A549 (cell line): ENCODE measurements around the gene NLGN2. TPM values are rescaled to one million over a fixed set of nuclear protein-coding genes. Genes with fewer than 3 reads are reported as not detected.

Source experiments
- ATAC-seq, 2 experiments: fragments of 200-7000 bp in 1 of 2; fragments of >200 bp in 1 of 2; cut with Nextera tagmentation in 1 of 2; cut with Tn5 transposase in 1 of 2; 3 replicates each; pipeline versions ENCODE4 v1.8.0 to v1.9.1; 2018 to 2020; ENCODE audit warnings: mild to moderate bottlenecking in 1 of 2, moderate library complexity in 1 of 2
- CTCF ChIA-PET: fragments of 300-600 bp; sonication (Branson Sonifier 250); formaldehyde crosslinking; extraction: SDS; loops from one replicate; lab custom pipeline; 2021; ENCODE audit warnings: antibody characterized with exemption, inconsistent platforms; lab: Yijun Ruan, JAX
- POLR2A ChIA-PET: fragments of 350-600 bp; formaldehyde crosslinking; extraction: SDS; loops from one replicate; lab custom pipeline; 2021; ENCODE audit warnings: antibody characterized with exemption, inconsistent platforms; lab: Yijun Ruan, JAX
- DNase-seq, 2 experiments: peaks; one replicate each; pipeline versions ENCODE4 v3.0.0 to v3.0.0-alpha.2; 2011 to 2016; ENCODE audit warnings: low read depth in 1 of 2, low spot score in 1 of 2
- FAIRE-seq: peaks from 2 replicates; lab custom pipeline; 2011; peaks lifted over from hg19 to GRCh38; lab: Jason Lieb, UNC
- H3K27ac ChIP-seq, 2 experiments: fragments of >200 bp; sonication (Bioruptor Twin); formaldehyde crosslinking; 3 replicates each; pipeline ENCODE4 v1.5.1; 2016 to 2017
- H3K4me1 ChIP-seq: fragments of >200 bp; sonication (Bioruptor Twin); formaldehyde crosslinking; 3 replicates; pipeline ENCODE4 v1.6.1; 2016
- H3K4me2 ChIP-seq: fragments of >200 bp; sonication (Bioruptor Twin); formaldehyde crosslinking; 3 replicates; pipeline ENCODE4 v1.6.1; 2016
- H3K4me3 ChIP-seq: fragments of >200 bp; sonication (Bioruptor Twin); formaldehyde crosslinking; 3 replicates; pipeline ENCODE4 v1.5.1; 2016
- H3K9me3 ChIP-seq: fragments of >200 bp; sonication (Bioruptor Twin); formaldehyde crosslinking; 3 replicates; pipeline ENCODE4 v1.6.1; 2016
- BHLHE40 ChIP-seq: IDR thresholded peaks from 2 replicates; pipeline ENCODE4 v1.6.1; 2012; ENCODE audit warnings: low read depth, low read length, inconsistent platforms
- CBX8 ChIP-seq: fragments of 200-600 bp; sonication (generic); IDR thresholded peaks from 2 replicates; pipeline ENCODE4 v1.6.1; 2016
- CHD2 ChIP-seq: fragments of 150-350 bp; IDR thresholded peaks from 2 replicates; pipeline ENCODE4 v1.6.1; 2014; ENCODE audit warnings: low read length; ENCODE audit not compliant: partially characterized antibody
- CHD4 ChIP-seq: fragments of 200-600 bp; sonication (generic); IDR thresholded peaks from 2 replicates; pipeline ENCODE4 v1.6.1; 2016; ENCODE audit warnings: antibody characterized with exemption, mild to moderate bottlenecking, borderline replicate concordance
- FOSB ChIP-seq: fragments of 250-450 bp; sonication (Bioruptor Pico); IDR thresholded peaks from 2 replicates; pipeline ENCODE4 v1.5.0; 2020; ENCODE audit warnings: mild to moderate bottlenecking, moderate library complexity
- HDAC2 ChIP-seq: fragments of 200-600 bp; sonication (generic); IDR thresholded peaks from 2 replicates; pipeline ENCODE4 v1.6.1; 2016
- HOXA7 ChIP-seq: fragments of 250-450 bp; sonication (Bioruptor Pico); IDR thresholded peaks from 2 replicates; pipeline ENCODE4 v1.5.0; 2020; ENCODE audit warnings: mild to moderate bottlenecking, moderate library complexity
- KDM1A ChIP-seq: fragments of 200-600 bp; sonication (generic); IDR thresholded peaks from 2 replicates; pipeline ENCODE4 v1.6.1; 2016; ENCODE audit warnings: low read depth, mild to moderate bottlenecking
- NFE2L2 ChIP-seq: fragments of 150-350 bp; conservative IDR thresholded peaks from 2 replicates; pipeline ENCODE4 v1.6.1; 2014; ENCODE audit warnings: low read length
- RCOR1 ChIP-seq: fragments of 150-350 bp; IDR thresholded peaks from 2 replicates; pipeline ENCODE4 v1.6.1; 2014; ENCODE audit warnings: antibody characterized with exemption, low read length, low read depth
- SMC3 ChIP-seq: fragments of >200 bp; sonication (Bioruptor Twin); formaldehyde crosslinking; IDR thresholded peaks from 3 replicates; pipeline ENCODE4 v1.6.1; 2018; ENCODE audit warnings: inconsistent platforms
- TP53 ChIP-seq: fragments of 250-450 bp; sonication (Bioruptor Pico); IDR thresholded peaks from 2 replicates; pipeline ENCODE4 v1.5.0; 2021; ENCODE audit warnings: mild to moderate bottlenecking, moderate library complexity
- WGBS: methylation state at CpG from one replicate; pipeline ENCODE4 v1.1.6; 2017; ENCODE audit errors: missing lambda C conversion rate; 5-methylcytosine and 5-hydroxymethylcytosine counted together
- polyA plus RNA-seq, 4 experiments: library from polyadenylated mRNA; depleted of rRNA in 3 of 4; stranded (reverse); fragments of >200 nt; fragmentation: RNase III in 1 of 4; extraction: RNeasy Plus Mini Kit Qiagen cat#74134 plus additional on column Dnase treatment in 1 of 4; gene quantifications; 2 replicates in 3 of 4; 3 replicates in 1 of 4; pipeline ENCODE4 v1.2.3, GENCODE V29; 2011 to 2017
- TF ChIP-seq, protein P1 (sequence below): fragments of 250-450 bp; sonication (Bioruptor Pico); IDR thresholded peaks from 2 replicates; pipeline ENCODE4 v1.5.0; 2020; ENCODE audit warnings: low read depth, mild to moderate bottlenecking, moderate library complexity
- TF ChIP-seq, protein P2 (sequence below): fragments of 150-350 bp; IDR thresholded peaks from 2 replicates; pipeline ENCODE4 v1.6.1; 2014; ENCODE audit warnings: low read depth, mild to moderate bottlenecking, low read length
- TF ChIP-seq, protein P3 (sequence below): fragments of >200 bp; sonication (Bioruptor Twin); formaldehyde crosslinking; IDR thresholded peaks from 3 replicates; pipeline ENCODE4 v1.6.1; 2016
- TF ChIP-seq, protein P4 (sequence below): IDR thresholded peaks from 2 replicates; pipeline ENCODE4 v1.6.1; 2012; ENCODE audit warnings: low read depth, borderline replicate concordance

Gene NLGN2
- polyA plus RNA-seq, 2 of the 4 experiments (the other 2 are of a cell fraction): 4.1 to 27.5 TPM

DNA sequence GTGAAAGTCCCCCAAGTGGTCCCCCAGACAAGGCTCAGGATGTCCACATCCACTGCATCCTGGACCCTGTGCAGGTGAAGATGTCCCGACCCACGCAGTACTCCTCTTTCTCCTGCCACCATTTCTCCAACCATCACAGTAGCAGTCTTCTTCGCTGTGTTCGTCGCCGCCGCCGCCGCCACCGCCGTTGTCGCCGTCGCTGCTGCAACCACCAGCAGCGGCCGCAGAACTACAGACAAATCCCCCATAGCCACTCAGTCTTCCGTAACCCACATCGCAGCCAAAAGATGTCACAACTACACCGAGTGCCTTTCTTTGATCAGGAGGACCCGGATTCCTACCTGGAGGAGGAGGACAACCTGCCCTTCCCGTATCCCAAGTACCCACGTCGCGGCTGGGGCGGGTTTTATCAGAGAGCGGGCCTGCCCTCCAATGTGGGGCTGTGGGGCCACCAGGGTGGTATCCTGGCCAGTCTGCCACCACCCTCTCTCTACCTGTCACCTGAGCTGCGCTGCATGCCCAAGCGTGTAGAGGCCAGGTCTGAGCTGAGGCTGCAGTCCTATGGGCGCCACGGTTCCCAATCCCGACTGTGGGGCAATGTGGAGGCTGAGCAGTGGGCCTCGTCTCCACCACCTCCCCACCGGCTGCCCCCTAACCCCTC, 18.7 kb downstream of the NLGN2 start (continued):
- TF ChIP-seq, protein P1, sequence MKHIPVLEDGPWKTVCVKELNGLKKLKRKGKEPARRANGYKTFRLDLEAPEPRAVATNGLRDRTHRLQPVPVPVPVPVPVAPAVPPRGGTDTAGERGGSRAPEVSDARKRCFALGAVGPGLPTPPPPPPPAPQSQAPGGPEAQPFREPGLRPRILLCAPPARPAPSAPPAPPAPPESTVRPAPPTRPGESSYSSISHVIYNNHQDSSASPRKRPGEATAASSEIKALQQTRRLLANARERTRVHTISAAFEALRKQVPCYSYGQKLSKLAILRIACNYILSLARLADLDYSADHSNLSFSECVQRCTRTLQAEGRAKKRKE (CRISPR knock-in tag): no peak
- TF ChIP-seq SMC3 (no peak), BHLHE40 (no peak)

DNA sequence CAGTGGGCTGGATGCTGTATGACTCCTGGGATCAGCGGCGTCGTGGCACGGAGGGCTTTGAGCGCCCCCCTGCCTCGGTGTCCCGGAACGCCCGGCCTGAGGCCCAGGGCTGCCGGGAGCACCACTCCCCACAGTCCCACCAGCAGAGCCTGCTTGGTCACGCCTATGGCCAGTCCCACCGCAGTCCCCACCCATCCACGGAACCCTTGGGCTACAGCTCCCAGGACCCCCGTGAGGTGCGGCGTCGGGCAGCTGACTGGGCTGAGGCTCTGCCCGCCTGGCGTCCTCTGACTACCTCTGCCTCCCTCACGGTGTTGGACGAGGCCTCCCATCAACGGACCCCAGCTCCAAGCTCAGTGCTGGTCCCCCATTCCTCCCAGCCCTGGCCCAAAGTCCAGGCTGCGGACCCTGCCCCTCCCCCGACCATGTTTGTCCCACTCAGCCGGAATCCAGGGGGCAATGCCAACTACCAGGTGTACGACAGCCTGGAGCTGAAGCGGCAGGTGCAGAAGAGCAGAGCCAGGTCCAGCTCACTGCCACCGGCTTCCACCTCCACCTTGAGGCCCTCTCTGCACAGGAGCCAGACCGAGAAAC, 19.3 kb downstream of the NLGN2 start:
- ATAC-seq (peak in 1 of 2 experiments; percentile 7; a peak in 1 of 6 replicates), FAIRE-seq (no peak)
- TF ChIP-seq RCOR1 (no peak), NFE2L2 (no peak), HDAC2 (no peak), CHD2 (no peak)
- TF ChIP-seq, protein P2, sequence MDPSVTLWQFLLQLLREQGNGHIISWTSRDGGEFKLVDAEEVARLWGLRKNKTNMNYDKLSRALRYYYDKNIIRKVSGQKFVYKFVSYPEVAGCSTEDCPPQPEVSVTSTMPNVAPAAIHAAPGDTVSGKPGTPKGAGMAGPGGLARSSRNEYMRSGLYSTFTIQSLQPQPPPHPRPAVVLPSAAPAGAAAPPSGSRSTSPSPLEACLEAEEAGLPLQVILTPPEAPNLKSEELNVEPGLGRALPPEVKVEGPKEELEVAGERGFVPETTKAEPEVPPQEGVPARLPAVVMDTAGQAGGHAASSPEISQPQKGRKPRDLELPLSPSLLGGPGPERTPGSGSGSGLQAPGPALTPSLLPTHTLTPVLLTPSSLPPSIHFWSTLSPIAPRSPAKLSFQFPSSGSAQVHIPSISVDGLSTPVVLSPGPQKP: no peak
- TF ChIP-seq, all 56 proteins: peak for 0

DNA sequence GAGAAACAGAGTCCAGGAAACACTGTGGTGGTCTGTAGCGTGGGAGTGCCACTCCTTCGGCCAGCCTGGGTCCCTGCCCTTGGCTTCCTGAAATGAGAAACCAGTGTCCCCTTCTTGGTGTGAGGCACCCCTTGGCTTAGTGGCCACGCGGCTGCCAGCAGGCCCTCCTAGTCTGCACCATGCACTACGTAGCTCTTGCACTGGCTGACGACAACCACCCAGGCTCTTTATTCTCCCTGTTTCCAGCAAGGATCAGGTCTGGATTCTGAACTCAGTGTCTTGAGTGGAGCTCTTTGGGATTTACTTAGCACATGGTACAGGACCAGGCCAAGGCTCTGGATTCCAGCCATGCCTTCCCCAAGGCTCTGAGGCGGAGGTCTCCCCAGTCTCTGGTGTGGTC, 19.9 kb downstream of the NLGN2 start:
- POLR2A ChIA-PET: no interaction called here
- no peak overlapping the region for H3K4me2 ChIP-seq
- FAIRE-seq: no peak
- TF ChIP-seq, protein P3, sequence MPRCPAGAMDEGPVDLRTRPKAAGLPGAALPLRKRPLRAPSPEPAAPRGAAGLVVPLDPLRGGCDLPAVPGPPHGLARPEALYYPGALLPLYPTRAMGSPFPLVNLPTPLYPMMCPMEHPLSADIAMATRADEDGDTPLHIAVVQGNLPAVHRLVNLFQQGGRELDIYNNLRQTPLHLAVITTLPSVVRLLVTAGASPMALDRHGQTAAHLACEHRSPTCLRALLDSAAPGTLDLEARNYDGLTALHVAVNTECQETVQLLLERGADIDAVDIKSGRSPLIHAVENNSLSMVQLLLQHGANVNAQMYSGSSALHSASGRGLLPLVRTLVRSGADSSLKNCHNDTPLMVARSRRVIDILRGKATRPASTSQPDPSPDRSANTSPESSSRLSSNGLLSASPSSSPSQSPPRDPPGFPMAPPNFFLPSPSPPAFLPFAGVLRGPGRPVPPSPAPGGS: no peak
- TF ChIP-seq CHD4 (no peak), CHD2 (no peak), KDM1A (no peak)
- TF ChIP-seq, protein P4, sequence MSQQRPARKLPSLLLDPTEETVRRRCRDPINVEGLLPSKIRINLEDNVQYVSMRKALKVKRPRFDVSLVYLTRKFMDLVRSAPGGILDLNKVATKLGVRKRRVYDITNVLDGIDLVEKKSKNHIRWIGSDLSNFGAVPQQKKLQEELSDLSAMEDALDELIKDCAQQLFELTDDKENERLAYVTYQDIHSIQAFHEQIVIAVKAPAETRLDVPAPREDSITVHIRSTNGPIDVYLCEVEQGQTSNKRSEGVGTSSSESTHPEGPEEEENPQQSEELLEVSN: no peak
- TF ChIP-seq, all 56 proteins: peak for 0
- Histone ChIP-seq H3K4me1 (no peaks in the 10 kb centered on the region), H3K4me3 (no peak overlapping the region), H3K27ac (no peak overlapping the region), H3K9me3 (no peaks in the 10 kb centered on the region)
- CTCF ChIA-PET: interaction anchor here (0.9 to 5.7 kb wide), 4 partner anchors 8 to 133 kb away, joined by 3 to 50 read pairs (median 8); partner anchors contain the start of genes TMEM102 and TMEM95
- ATAC-seq (no peak; a peak in 1 of 6 replicates), DNase-seq (no peak)
- WGBS: 88% methylated on average over 7 of the region's 7 CpGs

More for the DNA sequence above, 19.3 kb downstream of the NLGN2 start:
- ChIA-PET POLR2A (no interaction called here), CTCF (interaction anchor here (0.9 to 5.7 kb wide), 4 partner anchors 9 to 134 kb away, joined by 3 to 50 read pairs (median 8); partner anchors contain the start of genes TMEM102 and TMEM95)
- no peak for DNase-seq
- Histone ChIP-seq H3K4me3 (no peak overlapping the region), H3K27ac (no peak overlapping the region), H3K4me2 (no peak overlapping the region), H3K9me3 (no peaks in the 10 kb centered on the region), H3K4me1 (no peaks in the 10 kb centered on the region)
- WGBS: 85% methylated on average over 23 of the region's 29 CpGs

DNA sequence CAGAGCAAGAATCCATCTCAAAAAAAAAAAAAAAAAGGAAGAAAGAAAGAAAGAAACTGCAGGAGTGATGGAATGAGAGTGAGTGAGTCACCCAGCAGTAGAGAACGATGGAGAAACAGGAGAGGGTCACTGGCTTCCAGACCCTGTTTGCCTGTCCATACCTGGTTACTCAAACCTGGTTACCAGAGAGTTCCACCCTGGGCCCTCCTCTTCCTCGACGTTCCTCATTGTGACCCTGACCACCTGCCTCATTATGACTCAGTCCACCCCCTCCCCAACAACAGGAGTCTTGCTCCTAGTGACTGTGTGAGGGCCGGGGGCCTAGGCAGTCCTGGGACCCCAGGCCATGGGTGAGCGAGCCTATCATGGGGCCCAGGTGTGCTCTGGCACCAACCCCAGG, 20.9 kb downstream of the NLGN2 start, which contains the start of gene SPEM3:
TSS of gene SPEM3 (plus strand) at position 301 of the 400 bp plus-strand sequence. CDS start at position 347, 46 bp downstream.
- ATAC-seq (no peak), DNase-seq (no peak), FAIRE-seq (no peak)
- H3K4me3 ChIP-seq: no peak within 1 kb of the TSS
- ChIA-PET CTCF (interaction anchor here (0.7 to 17.0 kb wide), 3 partner anchors 73 to 132 kb away, joined by 3 to 232 read pairs (median 5); partner anchors contain the start of genes KCTD11 and TMEM95), POLR2A (no interaction called here)
- no peak within 1 kb of the TSS for H3K27ac ChIP-seq
- WGBS: 36% methylated on average over 5 of the region's 5 CpGs
- H3K4me1 ChIP-seq: no peaks in the 10 kb centered on the region
- no peak within 1 kb of the TSS for H3K4me2 ChIP-seq
- TF ChIP-seq CHD2: no peak
- no peak for TF ChIP-seq HOXA7
- no peak for TF ChIP-seq TP53 (CRISPR knock-in tag)
- TF ChIP-seq FOSB (CRISPR knock-in tag): no peak
- no peak for TF ChIP-seq CBX8
- H3K9me3 ChIP-seq: no peaks in the 10 kb centered on the region
